GM12878 (cell line): Measurements from ENCODE around the gene GOLGA6A. TPM values are rescaled to one million over a fixed set of nuclear protein-coding genes. Genes with fewer than 3 reads are reported as not detected.

Experiments used
- ATAC-seq: fragments of 200-7000 bp; cut with Tn5 transposase; 3 replicates; pipeline ENCODE4 v1.9.1; 2020; ENCODE audit warnings: mild to moderate bottlenecking, moderate library complexity
- BruUV-seq: library from RNA; stranded (reverse); fragments of 400-500 nt; replicated peaks from 2 replicates; lab custom pipeline; 2021; lab: Mats Ljungman, UMichigan
- CTCF ChIA-PET: fragments of 300-600 bp; sonication (Branson Sonifier 250); formaldehyde crosslinking; extraction: SDS; loops from one replicate; lab custom pipeline; 2021; ENCODE audit warnings: inconsistent platforms; lab: Yijun Ruan, JAX
- POLR2A ChIA-PET: fragments of 350-600 bp; formaldehyde crosslinking; extraction: SDS; loops from one replicate; lab custom pipeline; 2021; ENCODE audit warnings: inconsistent platforms; lab: Charles Lee
- RAD21 ChIA-PET: fragments of 300-600 bp; sonication (Branson Sonifier 250); formaldehyde crosslinking; loops from one replicate; lab custom pipeline; 2023; ENCODE audit warnings: antibody characterized with exemption; ENCODE audit not compliant: unreplicated experiment; lab: Charles Lee
- SMC1A ChIA-PET: fragments of 300-600 bp; sonication (Branson Sonifier 250); formaldehyde crosslinking; loops from one replicate; lab custom pipeline; 2023; ENCODE audit not compliant: unreplicated experiment, uncharacterized antibody; lab: Charles Lee
- DNase-seq: peaks from one replicate; pipeline ENCODE4 v3.0.0-alpha.2; 2011; ENCODE audit warnings: low read depth, low spot score
- FAIRE-seq: peaks from 3 replicates; lab custom pipeline; 2011; peaks lifted over from hg19 to GRCh38; lab: Jason Lieb, UNC
- H2AFZ ChIP-seq: 2 replicates; pipeline ENCODE4 v1.6.0; 2011; ENCODE audit warnings: low read depth, low read length, control low read depth; ENCODE audit not compliant: control insufficient read depth
- H3K27ac ChIP-seq: 2 replicates; pipeline ENCODE4 v1.5.1; 2011; ENCODE audit warnings: control low read depth; ENCODE audit not compliant: control insufficient read depth, insufficient read depth
- H3K27me3 ChIP-seq, 2 experiments: replicated peaks in 1 of 2; 2 replicates each; pipeline versions ENCODE4 v1.6.0 to v1.6.1; 2011; ENCODE audit warnings: low read length in 1 of 2; ENCODE audit not compliant: control insufficient read depth in 2 of 2, insufficient read depth in 2 of 2
- H3K36me3 ChIP-seq, 2 experiments: 2 replicates each; pipeline ENCODE4 v1.5.1; 2011; ENCODE audit warnings: low read length in 1 of 2; ENCODE audit not compliant: control insufficient read depth in 2 of 2, insufficient read depth in 2 of 2
- H3K4me1 ChIP-seq: 2 replicates; pipeline ENCODE4 v1.6.1; 2011; ENCODE audit warnings: mild to moderate bottlenecking, low read length, moderate library complexity, mixed read lengths; ENCODE audit not compliant: control insufficient read depth, insufficient read depth
- H3K4me2 ChIP-seq: 2 replicates; pipeline ENCODE4 v1.6.0; 2011; ENCODE audit warnings: control low read depth; ENCODE audit not compliant: control insufficient read depth, insufficient read depth
- H3K4me3 ChIP-seq: fragments of 200-600 bp; sonication (generic); 2 replicates; pipeline ENCODE4 v1.5.1; 2016
- H3K79me2 ChIP-seq: 2 replicates; pipeline ENCODE4 v1.6.0; 2011; ENCODE audit warnings: low read length; ENCODE audit not compliant: control insufficient read depth, insufficient read depth
- H3K9ac ChIP-seq: 2 replicates; pipeline ENCODE4 v1.8.0; 2011; ENCODE audit warnings: low read length, control low read depth, mixed read lengths; ENCODE audit not compliant: control insufficient read depth, insufficient read depth
- H3K9me3 ChIP-seq: replicated peaks from 3 replicates; pipeline ENCODE4 v1.5.1; 2011; ENCODE audit warnings: mild to moderate bottlenecking, low read length; ENCODE audit not compliant: control insufficient read depth, insufficient read depth
- H4K20me1 ChIP-seq: 2 replicates; pipeline ENCODE4 v1.6.0; 2011; ENCODE audit not compliant: control insufficient read depth, insufficient read depth
- KDM1A ChIP-seq: fragments of 200-600 bp; sonication (generic); IDR thresholded peaks from 2 replicates; pipeline ENCODE4 v1.6.1; 2016; ENCODE audit warnings: borderline replicate concordance
- POLR2A ChIP-seq: IDR thresholded peaks from 2 replicates; pipeline ENCODE4 v1.6.1; 2011; ENCODE audit warnings: low read depth, mild to moderate bottlenecking, low read length
- USF2 ChIP-seq: IDR thresholded peaks from 2 replicates; pipeline ENCODE4 v1.6.1; 2011; ENCODE audit warnings: low read depth, low read length, improper control_type of control experiment, borderline replicate concordance
- ZBTB33 ChIP-seq: fragments of 450-650 bp; IDR thresholded peaks from 2 replicates; pipeline ENCODE4 v1.6.1; 2017; ENCODE audit warnings: mild to moderate bottlenecking
- ZNF384 ChIP-seq: IDR thresholded peaks from 2 replicates; pipeline ENCODE4 v1.6.1; 2012; ENCODE audit warnings: low read depth, mild to moderate bottlenecking, low read length, improper control_type of control experiment, borderline replicate concordance
- WGBS: methylation state at CpG from one replicate; pipeline ENCODE4 v1.1.6; 2016; ENCODE audit warnings: low lambda C conversion rate; ENCODE audit not compliant: insufficient replicate concordance, insufficient coverage; ENCODE audit errors: missing lambda C conversion rate; 5-methylcytosine and 5-hydroxymethylcytosine counted together
- in situ Hi-C: fragments of 300-500 bp; cut with MboI; formaldehyde crosslinking; loops from 9 replicates; pipeline ENCODE4 v1.14.3; 2018; ENCODE audit warnings: mixed read lengths
- intact Hi-C: fragments of 100-400 bp; cut with micrococcal nuclease; formaldehyde crosslinking; loops from one replicate; pipeline ENCODE4 v1.14.2; 2022; ENCODE audit not compliant: unreplicated experiment
- polyA plus RNA-seq, 11 experiments: library from polyadenylated mRNA; depleted of rRNA in 4 of 11; unstranded in 6 of 11; stranded (reverse) in 5 of 11; fragments of >200 nt; fragmentation: Nextera tagmentation in 4 of 11; fragmentation: Illumina TruSeq in 1 of 11; extraction: Ambion mirVana in 4 of 11; extraction: Trizol in 1 of 11; gene quantifications; 1 replicate in 1 of 11; 2 replicates in 10 of 11; pipeline versions ENCODE4 v1.2.1 to v1.2.3, GENCODE V29; 2011 to 2016; ENCODE audit warnings: inconsistent platforms in 2 of 11, missing spikeins in 2 of 11, low read depth in 1 of 11
- total RNA-seq, 4 experiments: library from RNA; depleted of rRNA in 3 of 4; stranded (reverse); fragments of >200 nt in 3 of 4; fragmentation: Illumina TruSeq in 1 of 4; extraction: Trizol in 1 of 4; gene quantifications; 2 replicates each; pipeline versions ENCODE4 v1.2.1 to v1.2.3, GENCODE V29; 2013 to 2021
- TF ChIP-seq, protein P1 (sequence below), 3 experiments: IDR thresholded peaks in 2 of 3; conservative IDR thresholded peaks in 1 of 3; 2 replicates each; pipeline ENCODE4 v1.5.1; 2011; ENCODE audit warnings: low read depth in 3 of 3, low read length in 3 of 3, mild to moderate bottlenecking in 3 of 3, control low read depth in 2 of 3, moderate library complexity in 2 of 3, inconsistent platforms in 1 of 3, mixed read lengths in 1 of 3; ENCODE audit not compliant: control insufficient read depth in 2 of 3, insufficient read depth in 1 of 3; ENCODE audit errors: extremely low read depth in 1 of 3

The GOLGA6A gene
- total and polyA plus RNA-seq, 10 of the 15 experiments (the other 5 are each of a cell fraction or from before 2014, with no cell fraction given) = not detected

DNA sequence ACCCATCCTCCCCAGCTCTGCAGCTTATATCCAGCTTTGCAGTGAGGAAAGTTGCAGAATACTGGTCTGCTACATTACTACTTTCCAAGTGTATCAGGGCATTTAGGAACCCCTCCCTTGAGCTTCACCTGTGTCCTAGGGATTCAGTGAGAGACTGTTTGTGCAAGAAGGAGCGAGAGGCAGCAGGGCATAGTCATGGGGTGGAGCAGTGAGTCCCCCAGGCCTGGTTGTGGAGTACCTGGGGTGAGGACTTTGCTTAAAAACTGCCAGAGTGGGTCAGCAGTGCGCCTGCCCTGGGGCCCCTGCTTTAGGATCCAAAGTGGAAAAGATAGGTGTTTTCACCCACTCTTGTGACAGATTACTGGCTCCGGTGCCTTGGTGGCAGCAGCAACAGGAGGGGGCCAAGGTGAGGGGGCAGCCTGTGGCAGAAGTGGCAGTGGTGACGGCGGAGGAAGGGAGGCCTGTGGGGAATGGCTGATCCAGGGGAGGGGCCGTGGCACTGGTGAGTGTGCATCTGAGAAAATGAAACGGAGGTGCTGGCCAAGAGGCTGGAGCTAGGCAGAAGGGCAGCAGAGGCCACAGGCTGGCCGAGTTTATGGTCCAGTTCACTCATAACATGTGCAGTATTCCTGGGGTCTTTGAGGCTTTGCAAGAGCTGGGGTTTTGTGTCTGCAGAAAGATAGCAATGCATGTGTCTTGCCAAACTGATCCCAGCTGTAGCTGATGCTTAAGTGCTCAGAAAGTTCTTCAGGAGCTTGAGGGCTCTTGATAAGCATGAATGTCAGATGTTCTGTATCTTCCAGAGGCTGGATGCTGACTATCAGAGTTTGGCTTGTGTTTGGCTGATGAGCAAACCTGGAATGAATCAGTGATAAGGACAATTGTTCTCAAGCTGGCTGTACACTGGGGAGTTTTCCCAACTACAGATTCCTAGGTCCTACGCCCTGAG, 43.4 kb downstream of the GOLGA6A start (continued):
- TF ChIP-seq ZBTB33 (no peak), KDM1A (no peak)
- TF ChIP-seq, all 136 proteins: peak for 0

DNA sequence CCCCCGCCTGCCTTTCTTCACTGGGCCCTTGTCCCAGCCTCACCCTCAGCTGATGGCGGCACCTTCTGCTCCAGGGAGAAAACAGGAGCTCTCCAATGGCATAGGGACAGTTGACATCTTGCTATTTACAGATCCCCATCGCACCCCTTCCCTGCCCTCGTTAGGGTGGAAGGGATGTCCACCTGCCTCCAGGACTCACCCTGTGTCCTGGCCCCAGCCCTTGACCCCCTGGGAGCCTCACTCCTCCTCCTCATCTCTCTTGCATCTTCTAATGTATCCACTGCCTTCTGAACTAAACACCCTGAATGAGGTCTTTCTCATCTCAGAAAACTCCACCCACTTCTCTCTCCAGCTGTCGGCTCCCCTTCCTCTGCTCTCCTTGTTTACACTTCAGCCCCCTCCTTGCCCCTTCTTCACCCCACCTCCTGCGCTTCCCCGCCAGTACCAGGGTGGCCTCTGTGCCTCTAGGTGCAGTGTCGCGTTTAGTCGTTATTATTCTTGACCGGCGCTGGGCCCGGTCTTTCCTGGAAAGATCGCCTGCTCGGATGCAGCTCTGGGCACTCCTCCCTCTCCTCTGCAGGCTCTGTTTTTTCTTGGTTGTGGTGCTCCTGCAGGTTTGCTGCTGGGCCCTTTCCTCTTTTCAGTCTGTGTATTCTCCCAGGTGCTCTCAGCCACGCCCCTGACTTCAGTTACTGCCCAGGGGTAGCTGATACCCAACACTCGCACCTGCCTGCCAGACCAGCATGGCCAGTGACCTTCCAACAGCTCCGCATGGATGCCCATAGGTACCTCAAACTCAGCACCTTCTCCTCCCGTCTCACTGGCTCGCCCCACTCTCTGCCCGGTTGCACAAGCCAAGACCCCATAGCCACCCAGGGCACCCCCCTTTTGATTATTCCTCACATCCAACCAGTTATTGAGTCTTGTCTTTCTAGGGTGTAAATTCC, 44.9 kb downstream of the GOLGA6A start:
- in situ Hi-C loops (no loop called here), intact Hi-C loops (no loop called here)
- POLR2A ChIA-PET = interaction anchor here (0.6 kb wide), 2 partner anchors 38 to 62 kb away, joined by 3 to 4 read pairs; no protein-coding TSS in a partner anchor
- no peak overlapping the region for H3K27ac ChIP-seq
- ATAC-seq (no peak), DNase-seq (no peak), FAIRE-seq (no peak)
- H3K36me3 ChIP-seq = peaks cover 29% of the 10 kb centered on the region in 2 experiments
- no peaks in the 10 kb centered on the region for H3K79me2 ChIP-seq
- no peaks in the 10 kb centered on the region for H3K4me1 ChIP-seq
- RAD21 ChIA-PET = interaction anchor here (1.4 to 5.5 kb wide), 2 partner anchors 43 to 64 kb away, joined by 3 to 28 read pairs; partner anchors contain the start of gene PML
- no peaks in the 10 kb centered on the region for H3K9me3 ChIP-seq
- H3K4me3 ChIP-seq = no peak overlapping the region
- no peak for TF ChIP-seq ZNF384
- TF ChIP-seq, protein P1, sequence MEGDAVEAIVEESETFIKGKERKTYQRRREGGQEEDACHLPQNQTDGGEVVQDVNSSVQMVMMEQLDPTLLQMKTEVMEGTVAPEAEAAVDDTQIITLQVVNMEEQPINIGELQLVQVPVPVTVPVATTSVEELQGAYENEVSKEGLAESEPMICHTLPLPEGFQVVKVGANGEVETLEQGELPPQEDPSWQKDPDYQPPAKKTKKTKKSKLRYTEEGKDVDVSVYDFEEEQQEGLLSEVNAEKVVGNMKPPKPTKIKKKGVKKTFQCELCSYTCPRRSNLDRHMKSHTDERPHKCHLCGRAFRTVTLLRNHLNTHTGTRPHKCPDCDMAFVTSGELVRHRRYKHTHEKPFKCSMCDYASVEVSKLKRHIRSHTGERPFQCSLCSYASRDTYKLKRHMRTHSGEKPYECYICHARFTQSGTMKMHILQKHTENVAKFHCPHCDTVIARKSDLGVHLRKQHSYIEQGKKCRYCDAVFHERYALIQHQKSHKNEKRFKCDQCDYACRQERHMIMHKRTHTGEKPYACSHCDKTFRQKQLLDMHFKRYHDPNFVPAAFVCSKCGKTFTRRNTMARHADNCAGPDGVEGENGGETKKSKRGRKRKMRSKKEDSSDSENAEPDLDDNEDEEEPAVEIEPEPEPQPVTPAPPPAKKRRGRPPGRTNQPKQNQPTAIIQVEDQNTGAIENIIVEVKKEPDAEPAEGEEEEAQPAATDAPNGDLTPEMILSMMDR (IDR thresholded peaks at IDR 0.05 in 2 of 3, conservative IDR thresholded peaks at IDR 0.05 in 1 of 3; ENCODE audit: control insufficient read depth in 2 of 3, extremely low read depth in 1 of 3, insufficient read depth in 1 of 3, low read depth in 3 of 3, low read length in 3 of 3) = 0 out of 6 replicates have a peak, but pooled peaks of 1 of the 3 experiments have one; percentile 3
- TF ChIP-seq USF2 = no peak
- TF ChIP-seq POLR2A = peak; percentile 20; the same call in 1 of the 2 replicates
- SMC1A ChIA-PET = interaction anchor here (0.8 to 1.1 kb wide), 2 partner anchors 12 to 43 kb away, joined by 3 read pairs; partner anchors contain the start of gene PML
- CTCF ChIA-PET = interaction anchor here (0.6 to 5.1 kb wide), 9 partner anchors 11 to 73 kb away, joined by 3 to 30 read pairs (median 5); no protein-coding TSS in a partner anchor
- no peaks in the 10 kb centered on the region for H3K27me3 ChIP-seq
- WGBS = 95% methylated on average over 21 of the region's 21 CpGs
- H4K20me1 ChIP-seq = no peaks in the 10 kb centered on the region; the same call in 1 of the 2 replicates
- H3K4me2 ChIP-seq = no peak overlapping the region
- no peak overlapping the region for H2AFZ ChIP-seq
- BruUV-seq = no TSS peak
- H3K9ac ChIP-seq = no peak overlapping the region
